SW480 (cell line): ENCODE measurements around the gene SPATS2L.

Experiments used
- DNase-seq: peaks from one replicate; pipeline ENCODE4 v3.0.0-alpha.2; 2016; ENCODE audit warnings: low spot score

Gene SPATS2L

GRCh38 chr2:200467806-200468681 is 161.6 kb downstream of the SPATS2L start:
- DNase-seq: no peak

- no peak for DNase-seq
Measured at GRCh38 chr2:200469708-200470211, 163.3 kb downstream of the SPATS2L start.

GRCh38 chr2:200470230-200470629 is 163.7 kb downstream of the SPATS2L start:
- no peak for DNase-seq

- DNase-seq: peak; percentile 47
Measured at GRCh38 chr2:200471324-200471848, 164.9 kb downstream of the SPATS2L start.

GRCh38 chr2:200471928-200472645 is 165.6 kb downstream of the SPATS2L start:
- no peak for DNase-seq

GRCh38 chr2:200472853-200473464 is 166.5 kb downstream of the SPATS2L start:
- no peak for DNase-seq

GRCh38 chr2:200475795-200476194 is 169.3 kb downstream of the SPATS2L start:
- no peak for DNase-seq

GRCh38 chr2:200476836-200477235 is 170.3 kb downstream of the SPATS2L start:
- no peak for DNase-seq

GRCh38 chr2:200477667-200478131 is 171.2 kb downstream of the SPATS2L start:
- DNase-seq: no peak

GRCh38 chr2:200479692-200480265 is 173.3 kb downstream of the SPATS2L start:
- DNase-seq: no peak

GRCh38 chr2:200482194-200482593 is 175.7 kb downstream of the SPATS2L start:
- DNase-seq: no peak

GRCh38 chr2:200483729-200484198 is 177.3 kb downstream of the SPATS2L start:
- DNase-seq: peak; percentile 59

GRCh38 chr2:200484934-200485333 is 178.4 kb downstream of the SPATS2L start:
- no peak for DNase-seq

- DNase-seq: no peak
Measured at GRCh38 chr2:200486529-200486928, 180.0 kb downstream of the SPATS2L start.

- DNase-seq: no peak
Measured at GRCh38 chr2:200488169-200488568, 181.7 kb downstream of the SPATS2L start.

GRCh38 chr2:200490001-200490400 is 183.5 kb downstream of the SPATS2L start:
- DNase-seq: no peak

GRCh38 chr2:200492656-200493055 is 186.2 kb downstream of the SPATS2L start:
- no peak for DNase-seq

- DNase-seq: no peak
Measured at GRCh38 chr2:200494048-200494447, 187.6 kb downstream of the SPATS2L start.

GRCh38 chr2:200496696-200497095 is 190.2 kb downstream of the SPATS2L start:
- no peak for DNase-seq

GRCh38 chr2:200498402-200499162 is 192.1 kb downstream of the SPATS2L start:
- DNase-seq: no peak

- DNase-seq: no peak
Measured at GRCh38 chr2:200502196-200502595, 195.7 kb downstream of the SPATS2L start.
